Left lung (tissue), 10 donors: ENCODE data around the gene EFEMP2. TPM values are rescaled to one million over a fixed set of nuclear protein-coding genes. Genes with fewer than 3 reads are reported as not detected.
A peak's percentile ranks its signal among the peaks of the same experiment; 100 is the strongest.

Source experiments
- ATAC-seq: fragments of 200-7000 bp; cut with Tn5 transposase; one replicate; pipeline ENCODE4 v1.9.1; 2020; ENCODE audit warnings: moderate library complexity
- DNase-seq, 4 donors: peaks; one replicate each; pipeline ENCODE4 v3.0.0-alpha.2; 2013 to 2020
- H3K27ac ChIP-seq, 2 donors: fragments of 200-600 bp; sonication (generic) in 1 of 2; one replicate each; pipeline versions ENCODE4 v1.5.0 to v1.8.0; 2020 to 2021
- H3K27me3 ChIP-seq, 2 donors: fragments of 200-600 bp; sonication (generic) in 1 of 2; one replicate each; pipeline versions ENCODE4 v1.5.0 to v1.8.0; 2020 to 2021
- H3K36me3 ChIP-seq, 2 donors: fragments of 200-600 bp; sonication (generic) in 1 of 2; one replicate each; pipeline versions ENCODE4 v1.5.0 to v1.8.0; 2020 to 2021
- H3K4me1 ChIP-seq, 2 donors: fragments of 200-600 bp; one replicate each; pipeline ENCODE4 v1.8.0; 2021
- H3K4me3 ChIP-seq, 2 donors: fragments of 200-600 bp; sonication (generic) in 1 of 2; one replicate each; pipeline versions ENCODE4 v1.5.0 to v1.8.0; 2020 to 2021; ENCODE audit warnings: mild to moderate bottlenecking in 1 of 2
- H3K9me3 ChIP-seq, 2 donors: fragments of 200-600 bp; sonication (generic) in 1 of 2; one replicate each; pipeline versions ENCODE4 v1.5.0 to v1.8.0; 2020 to 2021
- CTCF ChIP-seq, 2 donors: fragments of 200-600 bp; sonication (generic) in 1 of 2; IDR thresholded peaks; one replicate each; pipeline versions ENCODE4 v1.5.0 to v1.8.0; 2021; ENCODE audit warnings: antibody characterized with exemption in 2 of 2
- intact Hi-C, 2 donors: fragments of 100-400 bp; cut with DNase I; formaldehyde crosslinking; loops; one replicate each; pipeline versions ENCODE4 v1.11.2 to v1.14.2; 2022
- polyA plus RNA-seq, 6 donors: library from polyadenylated mRNA; unstranded; fragments of 120-200 nt; gene quantifications; one replicate each; pipeline ENCODE4 v1.2.1, GENCODE V29; 2013; ENCODE audit not compliant: insufficient read length in 6 of 6
- total RNA-seq, 2 donors: library from RNA; stranded (reverse); fragmentation: NEBNext Ultra II Directional; extraction: Animal tissue kit (Norgen Biotek cat#: 25700); gene quantifications; one replicate each; pipeline ENCODE4 v1.2.1, GENCODE V29; 2021
- donor health status: DM: no; HTN: yes; CAD: no.
- donor health status: DM: no; HTN: no; CAD: no.

The EFEMP2 gene
- total and polyA plus RNA-seq, 8 donors: 67.6 to 169 (median 144) TPM

- Histone ChIP-seq H3K36me3 (no peaks in the 10 kb centered on the region), H3K27ac (no peak overlapping the region), H3K27me3 (no peaks in the 10 kb centered on the region), H3K4me1 (peaks cover 0 to 14% of the 10 kb centered on the region in 2 donors), H3K4me3 (no peak overlapping the region), H3K9me3 (no peaks in the 10 kb centered on the region)
- no peak for ATAC-seq
- peak in 1 of 4 donors; percentile 17 for DNase-seq
- intact Hi-C loops: loop anchor here in 1 of 2 donors (10.0 kb wide), 1 partner anchor 106 kb away; the partner anchor contains the start of gene KAT5
- TF ChIP-seq CTCF (IDR thresholded peaks at IDR 0.05): no peak
Measured at GRCh38 chr11:65821107-65821506, 51.5 kb downstream of the EFEMP2 start.

GRCh38 chr11:65817835-65818680, 54.5 kb downstream of the EFEMP2 start:
- H3K27ac ChIP-seq: peak overlapping the region; percentile 85 to 91
- ATAC-seq (peak; percentile 98), DNase-seq (peak; percentile 83 to 100 (median 94))
- H3K36me3 ChIP-seq: no peaks in the 10 kb centered on the region
- peaks cover 0 to 28% of the 10 kb centered on the region in 2 donors for H3K4me1 ChIP-seq
- peak overlapping the region; percentile 56 to 60 for H3K4me3 ChIP-seq
- intact Hi-C loops: no loop called here
- TF ChIP-seq CTCF (IDR thresholded peaks at IDR 0.05): peak; percentile 100
- no peaks in the 10 kb centered on the region for H3K27me3 ChIP-seq
- no peaks in the 10 kb centered on the region for H3K9me3 ChIP-seq

GRCh38 chr11:65817312-65817834, 55.2 kb downstream of the EFEMP2 start:
- ATAC-seq (no peak), DNase-seq (peak in 2 of 4 donors; percentile 14 to 17)
- no peaks in the 10 kb centered on the region for H3K9me3 ChIP-seq
- peak overlapping the region; percentile 56 to 60 for H3K4me3 ChIP-seq
- no peaks in the 10 kb centered on the region for H3K36me3 ChIP-seq
- no peak for TF ChIP-seq CTCF (IDR thresholded peaks at IDR 0.05)
- H3K27me3 ChIP-seq: no peaks in the 10 kb centered on the region
- H3K27ac ChIP-seq: peak overlapping the region; percentile 85 to 91
- intact Hi-C loops: no loop called here
- H3K4me1 ChIP-seq: peaks cover 0 to 32% of the 10 kb centered on the region in 2 donors

GRCh38 chr11:65816696-65817095, 55.9 kb downstream of the EFEMP2 start:
- ATAC-seq: no peak
- Histone ChIP-seq H3K27me3 (no peaks in the 10 kb centered on the region), H3K27ac (peak overlapping the region; percentile 85 to 91), H3K4me1 (peaks cover 0 to 39% of the 10 kb centered on the region in 2 donors), H3K9me3 (no peaks in the 10 kb centered on the region), H3K36me3 (no peaks in the 10 kb centered on the region), H3K4me3 (peak overlapping the region in 1 of 2 donors; percentile 60)
- intact Hi-C loops: no loop called here
- DNase-seq: peak in 1 of 4 donors; percentile 21
- no peak for TF ChIP-seq CTCF (IDR thresholded peaks at IDR 0.05)

Other genes with a start within 250 kb of the EFEMP2 start
- 100 to 1,000 TPM in 1 of 2 donors, 10 to 100 TPM in 1; 77.3 to 107 TPM for gene SIPA1, start 234.7 kb downstream of the EFEMP2 start, total RNA-seq
- 10 to 100 TPM; 40.5 to 57.3 (median 46.8) TPM for gene SIPA1, start 234.7 kb downstream of the EFEMP2 start, polyA plus RNA-seq
- gene RELA, start 209.9 kb downstream of the EFEMP2 start, total RNA-seq: 10 to 100 TPM; 56.5 to 67.9 TPM
- gene RELA, start 209.9 kb downstream of the EFEMP2 start, polyA plus RNA-seq: 10 to 100 TPM; 51.3 to 70.6 (median 58.8) TPM
- 10 to 100 TPM; 57.0 to 67.1 TPM for gene KAT5, start 160.5 kb downstream of the EFEMP2 start, total RNA-seq
- gene KAT5, start 160.5 kb downstream of the EFEMP2 start, polyA plus RNA-seq: 10 to 100 TPM; 58.4 to 69.2 (median 64.5) TPM
- 10 to 100 TPM; 46.0 to 70.1 TPM for gene RNASEH2C, start 152.0 kb downstream of the EFEMP2 start, total RNA-seq
- 10 to 100 TPM; 34.7 to 52.5 (median 37.2) TPM for gene RNASEH2C, start 152.0 kb downstream of the EFEMP2 start, polyA plus RNA-seq
- gene AP5B1, start 91.8 kb downstream of the EFEMP2 start, total RNA-seq: 10 to 100 TPM; 22.6 to 39.0 TPM
- gene AP5B1, start 91.8 kb downstream of the EFEMP2 start, polyA plus RNA-seq: 1 to 10 TPM; 2.9 to 4.5 (median 3.5) TPM
- gene OVOL1, start 85.7 kb downstream of the EFEMP2 start, total RNA-seq: under 1 TPM; 0.37 to 0.41 TPM
- gene OVOL1, start 85.7 kb downstream of the EFEMP2 start, polyA plus RNA-seq: under 1 TPM; 0.20 to 0.45 (median 0.31) TPM
- 1 to 10 TPM in 1 of 2 donors, under 1 TPM in 1; 0.24 to 1.9 TPM for gene SNX32, start 38.8 kb downstream of the EFEMP2 start, total RNA-seq
- gene SNX32, start 38.8 kb downstream of the EFEMP2 start, polyA plus RNA-seq: 1 to 10 TPM; 2.5 to 4.4 (median 3.1) TPM
- 1,000 to 10,000 TPM in 1 of 2 donors, 100 to 1,000 TPM in 1; 790 to 1,162 TPM for gene CFL1, start 14.6 kb downstream of the EFEMP2 start, total RNA-seq
- 100 to 1,000 TPM; 599 to 799 (median 752) TPM for gene CFL1, start 14.6 kb downstream of the EFEMP2 start, polyA plus RNA-seq
- gene MUS81, start 12.4 kb downstream of the EFEMP2 start, total RNA-seq: 10 to 100 TPM; 43.4 to 50.7 TPM
- 10 to 100 TPM; 44.7 to 55.0 (median 52.0) TPM for gene MUS81, start 12.4 kb downstream of the EFEMP2 start, polyA plus RNA-seq
- gene CTSW, start 7.0 kb upstream of the EFEMP2 start, total RNA-seq: 1 to 10 TPM; 5.8 to 9.1 TPM
- 1 to 10 TPM; 2.7 to 7.2 (median 5.7) TPM for gene CTSW, start 7.0 kb upstream of the EFEMP2 start, polyA plus RNA-seq
- 10 to 100 TPM; 56.5 to 69.6 TPM for gene FIBP, start 15.7 kb upstream of the EFEMP2 start, total RNA-seq
- gene FIBP, start 15.7 kb upstream of the EFEMP2 start, polyA plus RNA-seq: 10 to 100 TPM; 72.3 to 83.0 (median 77.7) TPM
- gene CCDC85B, start 17.9 kb upstream of the EFEMP2 start, total RNA-seq: 10 to 100 TPM; 23.3 to 32.0 TPM
- gene CCDC85B, start 17.9 kb upstream of the EFEMP2 start, polyA plus RNA-seq: 10 to 100 TPM; 10.0 to 23.8 (median 15.1) TPM
- 10 to 100 TPM in 1 of 2 donors, 1 to 10 TPM in 1; 3.4 to 16.3 TPM for gene FOSL1, start 27.6 kb upstream of the EFEMP2 start, total RNA-seq
- gene FOSL1, start 27.6 kb upstream of the EFEMP2 start, polyA plus RNA-seq: under 1 TPM in 4 of 6 donors, not detected in 2; 0.17 to 0.22 (median 0.21) TPM
- gene C11orf68, start 46.3 kb upstream of the EFEMP2 start, total RNA-seq: 10 to 100 TPM; 29.6 to 35.0 TPM
- gene C11orf68, start 46.3 kb upstream of the EFEMP2 start, polyA plus RNA-seq: 10 to 100 TPM; 31.1 to 36.9 (median 34.4) TPM
- 10 to 100 TPM; 61.0 to 64.5 TPM for gene DRAP1, start 46.6 kb upstream of the EFEMP2 start, total RNA-seq
- gene DRAP1, start 46.6 kb upstream of the EFEMP2 start, polyA plus RNA-seq: 100 to 1,000 TPM in 1 of 6 donors, 10 to 100 TPM in 5; 69.2 to 112 (median 91.8) TPM
- gene TSGA10IP, start 72.7 kb upstream of the EFEMP2 start, total RNA-seq: not detected
- 1 to 10 TPM in 1 of 6 donors, under 1 TPM in 4, not detected in 1; 0.26 to 1.0 (median 0.79) TPM for gene TSGA10IP, start 72.7 kb upstream of the EFEMP2 start, polyA plus RNA-seq
- 10 to 100 TPM; 34.1 to 50.8 TPM for gene SART1, start 88.9 kb upstream of the EFEMP2 start, total RNA-seq
- 10 to 100 TPM; 40.0 to 55.4 (median 46.3) TPM for gene SART1, start 88.9 kb upstream of the EFEMP2 start, polyA plus RNA-seq
- 10 to 100 TPM; 28.4 to 30.5 TPM for gene EIF1AD, start 129.4 kb upstream of the EFEMP2 start, total RNA-seq
- gene EIF1AD, start 129.4 kb upstream of the EFEMP2 start, polyA plus RNA-seq: 10 to 100 TPM; 23.6 to 30.5 (median 27.4) TPM
- gene BANF1, start 129.7 kb upstream of the EFEMP2 start, total RNA-seq: 100 to 1,000 TPM; 161 to 183 TPM
- 100 to 1,000 TPM; 211 to 248 (median 228) TPM for gene BANF1, start 129.7 kb upstream of the EFEMP2 start, polyA plus RNA-seq
- gene CST6, start 139.2 kb upstream of the EFEMP2 start, total RNA-seq: 10 to 100 TPM; 20.3 to 46.5 TPM
- 1 to 10 TPM in 1 of 6 donors, under 1 TPM in 5; 0.18 to 1.3 (median 0.46) TPM for gene CST6, start 139.2 kb upstream of the EFEMP2 start, polyA plus RNA-seq
- 1 to 10 TPM; 1.2 to 2.6 TPM for gene CATSPER1, start 153.7 kb upstream of the EFEMP2 start, total RNA-seq
- gene CATSPER1, start 153.7 kb upstream of the EFEMP2 start, polyA plus RNA-seq: under 1 TPM in 1 of 6 donors, not detected in 5; 0.24 TPM
- not detected for gene GAL3ST3, start 176.4 kb upstream of the EFEMP2 start, total RNA-seq
- gene GAL3ST3, start 176.4 kb upstream of the EFEMP2 start, polyA plus RNA-seq: under 1 TPM in 5 of 6 donors, not detected in 1; 0.09 to 0.63 (median 0.20) TPM
- gene SF3B2, start 179.6 kb upstream of the EFEMP2 start, total RNA-seq: 100 to 1,000 TPM; 122 to 160 TPM
- gene SF3B2, start 179.6 kb upstream of the EFEMP2 start, polyA plus RNA-seq: 100 to 1,000 TPM; 192 to 233 (median 218) TPM
- 10 to 100 TPM; 53.7 to 54.7 TPM for gene PACS1, start 197.5 kb upstream of the EFEMP2 start, total RNA-seq
- 10 to 100 TPM; 50.7 to 57.5 (median 55.6) TPM for gene PACS1, start 197.5 kb upstream of the EFEMP2 start, polyA plus RNA-seq